GM18507 (cell line): ENCODE data around the gene GPR4.
A peak's percentile ranks its signal among the peaks of the same experiment; 100 is the strongest.

Experiments
- DNase-seq: peaks from one replicate; pipeline ENCODE4 v3.0.0; 2011; ENCODE audit warnings: low read depth; ENCODE audit not compliant: insufficient read length; ENCODE audit errors: extremely low spot score
- FAIRE-seq: peaks from 2 replicates; lab custom pipeline; 2011; peaks lifted over from hg19 to GRCh38; lab: Jason Lieb, UNC

Gene GPR4

DNA sequence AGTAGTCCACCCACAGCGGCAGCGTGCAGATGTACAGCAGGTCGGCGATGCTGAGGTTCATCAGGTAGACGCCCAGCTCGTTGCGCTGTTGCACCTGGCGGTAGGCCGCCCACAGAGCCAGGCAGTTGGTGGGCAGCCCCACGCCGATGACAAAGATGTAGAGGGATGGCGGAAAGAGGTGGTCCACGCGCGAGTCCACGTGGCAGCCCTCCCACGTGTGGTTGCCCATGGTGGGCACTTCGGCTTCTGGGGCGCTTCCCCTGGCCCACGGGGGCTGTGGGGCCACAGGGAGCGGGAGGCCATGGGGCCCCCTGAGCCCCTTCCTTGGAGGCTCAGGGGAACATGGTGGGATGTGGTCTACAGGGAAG lies 10.4 kb downstream of the GPR4 start:
- DNase-seq (no peak), FAIRE-seq (no peak)

DNA sequence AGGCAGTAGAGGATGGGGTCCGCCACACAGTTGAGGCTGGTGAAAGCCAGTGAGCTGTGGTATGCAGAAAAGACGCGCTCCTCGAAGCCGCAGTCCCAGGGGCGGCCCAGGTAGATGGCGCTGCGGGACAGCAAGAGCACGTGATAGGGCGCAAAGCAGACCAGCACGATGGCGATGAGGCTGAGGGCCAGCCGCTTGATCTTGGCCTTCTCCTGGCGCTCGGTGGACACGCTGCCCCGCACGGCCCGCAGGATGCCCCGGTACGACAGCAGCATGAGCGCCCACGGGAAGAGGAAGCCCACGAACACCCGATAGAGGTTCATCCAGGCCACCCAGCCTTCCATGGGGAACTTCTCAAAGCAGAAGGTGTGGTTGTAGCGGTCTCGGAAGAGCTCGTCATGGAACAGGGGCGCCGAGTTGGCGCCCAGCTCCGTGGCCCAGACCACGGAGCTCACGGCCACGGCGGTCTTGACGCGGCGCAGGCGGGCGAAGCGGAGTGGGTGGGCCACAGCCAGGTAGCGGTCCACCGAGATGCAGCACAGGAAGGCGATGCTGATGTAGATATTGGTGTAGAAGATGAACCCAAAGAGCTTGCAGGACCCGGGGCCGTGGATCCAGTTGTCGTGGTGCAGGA lies 10.9 kb downstream of the GPR4 start:
- FAIRE-seq: peak; percentile 42
- DNase-seq: no peak

GRCh38 chr19:45590300-45591003 lies 11.6 kb downstream of the GPR4 start:
- DNase-seq (no peak), FAIRE-seq (no peak)

DNA sequence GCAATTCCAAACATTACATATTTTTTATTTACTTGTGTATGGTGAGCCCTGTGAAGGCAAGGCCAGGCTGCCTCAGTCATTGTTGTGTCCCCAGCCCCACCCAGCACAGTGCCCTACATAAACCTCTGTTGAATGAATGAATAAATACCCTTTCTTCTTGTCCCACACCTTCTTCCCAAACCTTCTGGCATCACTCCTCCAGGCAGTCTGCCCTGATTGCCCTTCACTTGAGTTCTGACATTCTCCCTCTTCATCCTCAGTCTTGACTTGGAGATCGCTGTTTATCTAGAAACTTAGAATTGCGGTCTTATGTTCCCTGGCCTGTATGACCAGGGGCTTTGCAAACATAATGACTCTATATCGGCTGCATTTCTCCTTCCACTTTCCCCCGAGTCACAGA lies 12.2 kb downstream of the GPR4 start:
- FAIRE-seq: no peak
- no peak for DNase-seq

- FAIRE-seq (no peak), DNase-seq (no peak)
Measured at GRCh38 chr19:45587873-45588272, 14.1 kb downstream of the GPR4 start.

- DNase-seq (no peak), FAIRE-seq (no peak)
Measured at GRCh38 chr19:45585158-45585577, 16.8 kb downstream of the GPR4 start.

DNA sequence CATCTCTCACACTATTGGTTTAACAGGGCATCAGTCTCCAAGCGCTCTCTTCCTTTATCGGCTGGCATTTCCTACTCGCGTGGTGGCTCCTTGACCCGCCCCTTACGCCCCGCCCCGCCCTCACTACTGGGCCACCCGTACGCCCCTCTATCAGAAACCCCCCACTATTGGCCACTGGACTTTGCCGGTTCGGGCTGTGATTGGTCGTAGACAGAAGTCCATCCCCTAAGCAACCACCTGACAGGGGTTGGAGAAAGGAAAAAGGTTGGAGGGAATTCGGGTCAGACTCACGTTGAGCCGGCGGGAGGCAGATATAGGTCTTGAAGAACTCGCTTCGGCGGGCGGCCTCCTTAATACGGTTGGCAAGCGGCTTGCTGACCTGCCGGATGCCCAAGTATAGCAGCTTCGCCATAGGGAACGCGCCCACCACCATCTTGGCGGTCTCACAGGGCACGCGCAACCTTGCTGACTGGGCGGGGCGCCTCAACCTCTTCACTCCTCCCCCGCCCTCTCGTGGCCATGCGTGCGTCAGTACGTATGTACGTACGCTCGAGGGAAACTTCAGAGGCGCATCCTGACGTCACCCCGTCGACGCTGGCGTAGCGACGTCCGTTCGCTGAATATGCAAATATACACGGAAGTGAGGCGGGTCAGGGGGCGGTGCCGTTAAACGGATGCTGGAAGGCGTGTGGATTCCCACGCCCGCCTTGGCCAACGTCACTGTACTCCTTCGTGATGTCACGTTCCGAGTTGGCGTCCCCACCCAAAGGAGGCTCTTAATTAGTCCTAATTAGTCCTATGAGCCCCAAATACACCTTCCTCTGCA lies 17.5 kb downstream of the GPR4 start, which contains the start of gene OPA3:
OPA3 (minus strand) TSS at position 471 of the 826 bp plus-strand sequence; CDS start at position 433, 38 bp downstream.
- peak; percentile 95 for DNase-seq
- FAIRE-seq: peak; percentile 99

- DNase-seq (no peak), FAIRE-seq (no peak)
Measured at GRCh38 chr19:45581576-45581975, 20.4 kb downstream of the GPR4 start.

DNA sequence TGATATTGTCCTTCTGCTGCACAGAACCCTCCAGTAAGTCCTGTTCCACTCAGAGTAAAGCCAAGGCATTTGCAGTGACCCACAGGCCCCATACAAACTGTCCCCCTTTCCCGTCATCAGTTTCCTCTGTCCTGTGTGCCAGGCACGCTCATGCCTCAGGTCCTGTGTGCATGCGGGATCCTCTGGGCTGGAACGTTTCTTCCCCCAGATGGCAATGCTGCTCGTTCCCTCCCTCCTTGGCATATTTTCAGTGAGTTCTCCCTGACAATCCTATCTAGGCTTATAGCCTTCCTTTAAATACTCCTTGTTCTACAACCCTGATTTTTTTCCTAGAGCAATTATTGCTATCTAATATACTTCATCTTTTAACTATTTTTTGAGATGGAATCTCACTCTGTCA lies 23.2 kb downstream of the GPR4 start:
- FAIRE-seq: no peak

GRCh38 chr19:45577111-45577905 lies 24.7 kb downstream of the GPR4 start:
- FAIRE-seq (no peak), DNase-seq (no peak)

More for the DNA sequence above, 23.2 kb downstream of the GPR4 start:
- DNase-seq: no peak

GRCh38 chr19:45576682-45577081 lies 25.3 kb downstream of the GPR4 start:
- FAIRE-seq (no peak), DNase-seq (no peak)

DNA sequence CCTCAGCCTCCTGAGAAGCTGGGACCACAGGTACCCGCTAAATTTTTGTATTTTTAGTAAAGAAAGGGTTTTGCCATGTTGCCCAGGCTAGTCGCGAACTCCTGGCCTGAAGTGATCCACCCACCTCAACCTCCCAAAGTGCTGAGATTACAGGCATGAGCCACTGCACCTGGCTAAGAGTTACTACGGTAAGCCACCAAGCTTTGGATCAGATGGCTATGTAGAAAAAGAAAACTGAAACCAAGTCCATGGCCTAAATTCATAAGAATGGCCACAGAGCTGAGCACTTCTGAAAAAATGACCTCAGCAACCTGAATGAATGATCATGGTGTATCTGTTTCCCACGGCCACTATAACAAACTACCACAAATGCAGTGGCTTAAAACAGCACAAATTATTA lies 26.8 kb downstream of the GPR4 start:
- DNase-seq: no peak
- FAIRE-seq: peak; percentile 82

- DNase-seq: no peak
- no peak for FAIRE-seq
Measured at GRCh38 chr19:45574526-45574925, 27.5 kb downstream of the GPR4 start.

DNA sequence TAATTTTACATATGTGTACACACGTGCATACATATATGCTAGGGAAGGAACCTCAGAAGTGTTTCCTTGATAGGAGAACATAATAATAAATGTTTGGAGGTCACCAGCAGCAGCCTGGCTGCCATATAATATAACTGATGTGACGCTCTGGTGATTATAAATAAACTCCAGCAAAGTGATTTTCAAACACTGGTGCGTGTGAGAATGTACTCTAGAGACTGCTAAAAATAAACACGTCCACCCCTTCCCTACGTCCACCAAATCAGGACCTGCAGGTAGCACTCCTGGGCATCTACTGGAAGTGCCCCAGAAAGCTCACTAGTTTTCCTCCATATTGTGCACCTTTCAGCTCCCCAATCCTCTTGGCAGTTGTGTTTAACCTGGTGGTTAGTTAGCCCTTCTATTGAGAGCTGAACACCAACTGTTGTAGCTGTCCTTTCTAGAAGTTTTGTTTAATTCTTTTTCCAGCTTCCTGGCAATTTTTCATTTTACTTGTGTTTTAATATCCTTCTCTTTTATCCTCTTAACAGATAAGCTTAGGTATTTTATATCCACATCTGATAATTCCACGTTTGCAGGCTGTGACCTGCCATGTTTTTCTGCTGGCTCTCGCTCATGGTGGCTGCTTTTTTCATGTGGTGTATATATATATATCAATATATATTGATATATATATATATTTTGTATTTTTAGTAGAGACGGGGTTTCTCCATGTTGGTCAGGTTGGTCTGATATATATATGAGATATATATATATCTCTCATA lies 30.4 kb downstream of the GPR4 start:
- FAIRE-seq (no peak), DNase-seq (no peak)

GRCh38 chr19:45569619-45570421 lies 32.2 kb downstream of the GPR4 start:
- DNase-seq: no peak
- FAIRE-seq: peak; percentile 80

DNA sequence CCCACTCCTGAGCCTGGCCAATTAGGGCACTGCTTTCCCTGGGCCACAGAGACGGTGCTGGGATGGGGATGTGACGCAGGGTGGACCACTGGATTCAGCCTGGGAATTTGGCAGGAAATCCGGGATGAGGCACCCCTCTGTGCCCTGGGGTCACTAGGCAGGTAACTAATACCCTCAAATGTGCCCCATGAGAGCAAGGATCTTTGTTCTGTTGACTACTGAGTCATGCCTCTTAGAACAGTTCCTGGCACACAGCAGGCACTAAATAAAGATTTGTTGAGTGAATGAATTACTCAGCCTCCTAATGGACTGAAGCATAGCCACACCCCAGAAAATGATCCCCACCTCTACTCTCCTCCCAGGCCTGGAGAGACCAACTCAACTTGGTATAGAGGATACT lies 33.3 kb downstream of the GPR4 start:
- no peak for FAIRE-seq
- DNase-seq: no peak

- DNase-seq: no peak
- no peak for FAIRE-seq
Measured at GRCh38 chr19:45567609-45568008, 34.4 kb downstream of the GPR4 start.

DNA sequence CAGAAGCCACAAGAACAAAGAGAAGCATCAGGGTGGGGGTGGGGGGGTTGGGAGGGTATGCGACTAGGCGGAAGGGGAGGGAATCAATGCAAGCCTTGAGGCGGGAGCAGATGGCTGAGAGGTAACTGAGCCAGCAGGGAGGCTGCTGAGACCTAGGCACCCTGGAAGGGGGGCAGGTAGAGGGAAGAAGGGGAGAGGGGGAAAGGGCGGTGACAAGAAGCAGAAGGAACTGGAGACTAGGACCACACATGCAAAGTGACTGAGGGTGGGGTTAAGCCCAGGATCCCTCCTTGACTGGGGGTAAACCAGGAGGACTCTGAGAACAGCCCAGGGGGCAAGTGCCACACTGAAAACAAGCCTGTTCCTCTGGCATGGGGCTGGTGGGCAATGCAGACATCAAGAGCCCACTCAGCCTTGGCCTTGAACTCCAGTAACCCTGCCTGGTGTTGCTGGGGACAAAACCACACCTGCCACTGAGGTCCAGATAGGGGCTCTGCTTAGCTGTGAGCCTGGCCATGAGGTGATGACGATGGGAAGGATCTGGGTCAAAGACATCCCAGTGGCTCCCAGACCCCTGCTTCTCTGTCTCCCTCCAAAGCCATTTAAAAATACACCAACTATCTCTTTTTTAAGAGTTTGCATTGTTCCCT lies 37.8 kb downstream of the GPR4 start:
- no peak for FAIRE-seq
- DNase-seq: no peak
